ENCODE results near the gene PLEKHG5.

DNA sequence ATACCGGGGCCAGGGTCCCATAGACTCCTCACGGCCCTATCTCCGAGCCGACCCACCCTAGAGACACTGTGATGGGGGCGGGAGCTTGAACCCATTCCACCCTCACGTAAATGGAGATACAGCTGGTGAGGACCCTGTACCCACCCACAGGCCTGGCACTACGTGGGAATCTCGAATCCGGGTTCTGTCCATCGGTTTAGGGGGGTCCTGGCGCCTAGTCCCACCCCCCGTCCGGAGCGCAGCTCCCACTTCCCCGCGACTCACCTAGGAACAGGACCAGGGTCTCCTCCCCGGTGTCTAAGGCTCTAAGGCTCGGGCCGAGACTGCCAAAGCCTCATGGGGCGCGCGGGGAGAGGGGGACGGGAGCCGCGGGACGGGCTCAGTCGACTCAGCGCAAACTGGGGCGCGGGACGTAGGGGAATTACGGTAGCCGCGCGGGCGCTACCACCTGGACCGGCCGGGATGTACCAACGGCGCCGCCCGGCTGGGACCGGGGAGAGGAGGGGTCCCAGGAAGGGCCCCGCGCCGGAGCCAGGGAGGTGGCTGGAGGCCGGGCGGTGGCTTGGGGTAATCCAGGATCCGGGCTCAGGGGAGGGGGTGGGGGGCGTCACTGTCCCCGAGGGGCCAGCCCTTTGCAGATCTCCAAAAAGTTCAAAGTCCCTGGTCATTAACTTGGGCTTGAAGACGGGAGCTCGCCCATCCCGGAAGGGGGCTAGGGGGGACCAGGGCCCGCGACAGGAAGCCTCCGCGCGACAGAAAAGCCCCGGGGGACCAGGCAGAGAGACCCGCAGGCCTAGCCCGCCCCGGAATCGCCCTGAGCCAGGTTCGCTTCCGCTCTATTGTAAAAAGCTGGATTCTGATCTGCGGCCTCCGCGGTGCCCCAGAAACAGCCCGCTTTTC lies 1.0 kb downstream of the PLEKHG5 start:
- TF ChIP-seq, protein P1, sequence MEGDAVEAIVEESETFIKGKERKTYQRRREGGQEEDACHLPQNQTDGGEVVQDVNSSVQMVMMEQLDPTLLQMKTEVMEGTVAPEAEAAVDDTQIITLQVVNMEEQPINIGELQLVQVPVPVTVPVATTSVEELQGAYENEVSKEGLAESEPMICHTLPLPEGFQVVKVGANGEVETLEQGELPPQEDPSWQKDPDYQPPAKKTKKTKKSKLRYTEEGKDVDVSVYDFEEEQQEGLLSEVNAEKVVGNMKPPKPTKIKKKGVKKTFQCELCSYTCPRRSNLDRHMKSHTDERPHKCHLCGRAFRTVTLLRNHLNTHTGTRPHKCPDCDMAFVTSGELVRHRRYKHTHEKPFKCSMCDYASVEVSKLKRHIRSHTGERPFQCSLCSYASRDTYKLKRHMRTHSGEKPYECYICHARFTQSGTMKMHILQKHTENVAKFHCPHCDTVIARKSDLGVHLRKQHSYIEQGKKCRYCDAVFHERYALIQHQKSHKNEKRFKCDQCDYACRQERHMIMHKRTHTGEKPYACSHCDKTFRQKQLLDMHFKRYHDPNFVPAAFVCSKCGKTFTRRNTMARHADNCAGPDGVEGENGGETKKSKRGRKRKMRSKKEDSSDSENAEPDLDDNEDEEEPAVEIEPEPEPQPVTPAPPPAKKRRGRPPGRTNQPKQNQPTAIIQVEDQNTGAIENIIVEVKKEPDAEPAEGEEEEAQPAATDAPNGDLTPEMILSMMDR (conservative IDR thresholded peaks at IDR 0.05 in 1 of 2, IDR thresholded peaks at IDR 0.05 in 1 of 2; ENCODE audit: low read depth in 1 of 2, low read length in 2 of 2) = no peak
- TF ChIP-seq EZH2 (IDR thresholded peaks at IDR 0.05; ENCODE audit: low read length, missing control alignments) = no peak
